K562 (cell line): ENCODE results near the gene ANXA9. TPM values are rescaled to one million over a fixed set of nuclear protein-coding genes. Genes with fewer than 3 reads are reported as not detected.

Experiments
- ARID1B ChIP-seq: fragments of 450-650 bp; IDR thresholded peaks from 2 replicates; pipeline ENCODE4 v1.6.1; 2016; ENCODE audit warnings: antibody characterized with exemption, mild to moderate bottlenecking, inconsistent platforms
- BRF1 ChIP-seq: IDR thresholded peaks from 3 replicates; pipeline ENCODE4 v1.6.1; 2011; ENCODE audit warnings: borderline replicate concordance, mild to moderate bottlenecking; ENCODE audit not compliant: insufficient read length; ENCODE audit errors: extremely low read depth
- HMBOX1 ChIP-seq: sonication (generic); IDR thresholded peaks from 2 replicates; pipeline ENCODE4 v1.6.1; 2016
- OTX1 ChIP-seq: fragments of 450-650 bp; formaldehyde crosslinking; IDR thresholded peaks from 2 replicates; pipeline ENCODE4 v1.4.0; 2022; ENCODE audit warnings: mild to moderate bottlenecking
- PHB ChIP-seq: fragments of 250-450 bp; sonication (Bioruptor Pico); IDR thresholded peaks from 2 replicates; pipeline ENCODE4 v1.5.0; 2021
- POLR2A ChIP-seq: fragments of 450-650 bp; conservative IDR thresholded peaks from 2 replicates; pipeline ENCODE4 v1.6.1; 2016
- SRSF3 ChIP-seq: fragments of 200-400 bp; formaldehyde crosslinking; IDR thresholded peaks from 2 replicates; pipeline ENCODE4 v1.6.1; 2016; ENCODE audit warnings: mild to moderate bottlenecking, low read length, moderate library complexity; ENCODE audit not compliant: insufficient read depth
- THRB ChIP-seq: fragments of 450-650 bp; formaldehyde crosslinking; conservative IDR thresholded peaks from 2 replicates; pipeline ENCODE4 v1.4.0; 2022; ENCODE audit warnings: mild to moderate bottlenecking, missing genetic modification characterization
- ZBTB1 ChIP-seq: sonication (generic); formaldehyde crosslinking; IDR thresholded peaks from 2 replicates; pipeline ENCODE4 v1.8.1; 2023; ENCODE audit warnings: missing genetic modification reagents, low read depth, mild to moderate bottlenecking, borderline replicate concordance
- ZNF280A ChIP-seq: fragments of 450-650 bp; IDR thresholded peaks from 2 replicates; pipeline ENCODE4 v1.6.1; 2018; ENCODE audit warnings: mild to moderate bottlenecking, low read depth; ENCODE audit not compliant: partially characterized antibody
- ZNF583 ChIP-seq: fragments of 250-450 bp; sonication (Bioruptor Pico); IDR thresholded peaks from 2 replicates; pipeline ENCODE4 v1.4.0; 2020
- polyA plus RNA-seq, 8 experiments: library from polyadenylated mRNA; depleted of rRNA in 4 of 8; stranded (reverse) in 5 of 8; unstranded in 3 of 8; fragments of >200 nt; fragmentation: Nextera tagmentation in 2 of 8; fragmentation: Illumina TruSeq in 1 of 8; extraction: Ambion mirVana in 2 of 8; extraction: Trizol in 1 of 8; gene quantifications; 2 replicates each; pipeline versions ENCODE4 v1.2.1 to v1.2.3, GENCODE V29; 2011 to 2014; ENCODE audit warnings: inconsistent platforms in 1 of 8, missing spikeins in 1 of 8
- total RNA-seq, 7 experiments: library from RNA; depleted of rRNA in 6 of 7; stranded (reverse); fragments of >200 nt in 6 of 7; fragmentation: Illumina TruSeq in 2 of 7; extraction: Trizol in 2 of 7; gene quantifications; 2 replicates each; pipeline versions ENCODE4 v1.2.1 to v1.2.3, GENCODE V29; 2011 to 2021; ENCODE audit warnings: low replicate concordance in 1 of 7
- TF ChIP-seq, protein P1 (sequence below), 2 experiments: fragments of 450-650 bp in 1 of 2; IDR thresholded peaks; 2 replicates each; pipeline ENCODE4 v1.6.1; 2011 to 2017; ENCODE audit warnings: low read depth in 2 of 2, antibody characterized with exemption in 1 of 2, borderline replicate concordance in 1 of 2, low read length in 1 of 2, mild to moderate bottlenecking in 1 of 2, mixed read lengths in 1 of 2; ENCODE audit not compliant: control insufficient read depth in 1 of 2
- TF ChIP-seq, protein P2 (sequence below): fragments of 450-650 bp; IDR thresholded peaks from 2 replicates; pipeline ENCODE4 v1.6.1; 2017; ENCODE audit warnings: antibody characterized with exemption
- TF ChIP-seq, protein P3 (sequence below): fragments of 250-450 bp; sonication (Bioruptor Pico); IDR thresholded peaks from 2 replicates; pipeline ENCODE4 v1.9.0; 2021; ENCODE audit warnings: mild to moderate bottlenecking

The ANXA9 gene
- total and polyA plus RNA-seq, 9 of the 15 experiments (the other 6 are each of a cell fraction or from before 2014, with no cell fraction given) = 0.24 to 1.6 (median 0.57) TPM

- no peak for TF ChIP-seq ARID1B
- TF ChIP-seq POLR2A = peak; percentile 77
- TF ChIP-seq BRF1 = no peak
- no peak for TF ChIP-seq PHB
- no peak for TF ChIP-seq SRSF3
- 0 out of 2 replicates have a peak, but pooled peaks have one; percentile 10 for TF ChIP-seq THRB (CRISPR knock-in tag)
- TF ChIP-seq, protein P1, sequence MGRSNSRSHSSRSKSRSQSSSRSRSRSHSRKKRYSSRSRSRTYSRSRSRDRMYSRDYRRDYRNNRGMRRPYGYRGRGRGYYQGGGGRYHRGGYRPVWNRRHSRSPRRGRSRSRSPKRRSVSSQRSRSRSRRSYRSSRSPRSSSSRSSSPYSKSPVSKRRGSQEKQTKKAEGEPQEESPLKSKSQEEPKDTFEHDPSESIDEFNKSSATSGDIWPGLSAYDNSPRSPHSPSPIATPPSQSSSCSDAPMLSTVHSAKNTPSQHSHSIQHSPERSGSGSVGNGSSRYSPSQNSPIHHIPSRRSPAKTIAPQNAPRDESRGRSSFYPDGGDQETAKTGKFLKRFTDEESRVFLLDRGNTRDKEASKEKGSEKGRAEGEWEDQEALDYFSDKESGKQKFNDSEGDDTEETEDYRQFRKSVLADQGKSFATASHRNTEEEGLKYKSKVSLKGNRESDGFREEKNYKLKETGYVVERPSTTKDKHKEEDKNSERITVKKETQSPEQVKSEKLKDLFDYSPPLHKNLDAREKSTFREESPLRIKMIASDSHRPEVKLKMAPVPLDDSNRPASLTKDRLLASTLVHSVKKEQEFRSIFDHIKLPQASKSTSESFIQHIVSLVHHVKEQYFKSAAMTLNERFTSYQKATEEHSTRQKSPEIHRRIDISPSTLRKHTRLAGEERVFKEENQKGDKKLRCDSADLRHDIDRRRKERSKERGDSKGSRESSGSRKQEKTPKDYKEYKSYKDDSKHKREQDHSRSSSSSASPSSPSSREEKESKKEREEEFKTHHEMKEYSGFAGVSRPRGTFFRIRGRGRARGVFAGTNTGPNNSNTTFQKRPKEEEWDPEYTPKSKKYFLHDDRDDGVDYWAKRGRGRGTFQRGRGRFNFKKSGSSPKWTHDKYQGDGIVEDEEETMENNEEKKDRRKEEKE (IDR thresholded peaks at IDR 0.05; ENCODE audit: borderline replicate concordance in 1 of 2, control insufficient read depth in 1 of 2, low read depth in 2 of 2, low read length in 1 of 2) = peak; percentile 23 to 60; a peak in 1 of 4 replicates
- TF ChIP-seq ZBTB1 (CRISPR knock-in tag) = no peak; the same call in 1 of the 2 replicates
- no peak for TF ChIP-seq OTX1 (CRISPR knock-in tag)
- TF ChIP-seq HMBOX1 = no peak
- no peak for TF ChIP-seq ZNF583 (CRISPR knock-in tag)
- TF ChIP-seq, protein P2, sequence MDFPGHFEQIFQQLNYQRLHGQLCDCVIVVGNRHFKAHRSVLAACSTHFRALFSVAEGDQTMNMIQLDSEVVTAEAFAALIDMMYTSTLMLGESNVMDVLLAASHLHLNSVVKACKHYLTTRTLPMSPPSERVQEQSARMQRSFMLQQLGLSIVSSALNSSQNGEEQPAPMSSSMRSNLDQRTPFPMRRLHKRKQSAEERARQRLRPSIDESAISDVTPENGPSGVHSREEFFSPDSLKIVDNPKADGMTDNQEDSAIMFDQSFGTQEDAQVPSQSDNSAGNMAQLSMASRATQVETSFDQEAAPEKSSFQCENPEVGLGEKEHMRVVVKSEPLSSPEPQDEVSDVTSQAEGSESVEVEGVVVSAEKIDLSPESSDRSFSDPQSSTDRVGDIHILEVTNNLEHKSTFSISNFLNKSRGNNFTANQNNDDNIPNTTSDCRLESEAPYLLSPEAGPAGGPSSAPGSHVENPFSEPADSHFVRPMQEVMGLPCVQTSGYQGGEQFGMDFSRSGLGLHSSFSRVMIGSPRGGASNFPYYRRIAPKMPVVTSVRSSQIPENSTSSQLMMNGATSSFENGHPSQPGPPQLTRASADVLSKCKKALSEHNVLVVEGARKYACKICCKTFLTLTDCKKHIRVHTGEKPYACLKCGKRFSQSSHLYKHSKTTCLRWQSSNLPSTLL = no peak
- TF ChIP-seq, protein P3, sequence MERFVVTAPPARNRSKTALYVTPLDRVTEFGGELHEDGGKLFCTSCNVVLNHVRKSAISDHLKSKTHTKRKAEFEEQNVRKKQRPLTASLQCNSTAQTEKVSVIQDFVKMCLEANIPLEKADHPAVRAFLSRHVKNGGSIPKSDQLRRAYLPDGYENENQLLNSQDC = no peak
- no peak for TF ChIP-seq ZNF280A
These were observed 26.4 kb downstream of the ANXA9 start, which contains the start of gene PRUNE1 (continued) for GRCh38 chr1:151008244-151009205.
